Germinal center (tissue), 1 donor: ENCODE results near the gene RGS7.
"Not testable (repeated sequence)": the region's sequence is repeated elsewhere in the genome, so short reads cannot be mapped to it uniquely, and the experiment has no call there.

Experiments used
- DNase-seq: peaks from one replicate; pipeline ENCODE4 v3.0.0; 2012; ENCODE audit warnings: mixed read lengths, low spot score

The RGS7 gene

DNA sequence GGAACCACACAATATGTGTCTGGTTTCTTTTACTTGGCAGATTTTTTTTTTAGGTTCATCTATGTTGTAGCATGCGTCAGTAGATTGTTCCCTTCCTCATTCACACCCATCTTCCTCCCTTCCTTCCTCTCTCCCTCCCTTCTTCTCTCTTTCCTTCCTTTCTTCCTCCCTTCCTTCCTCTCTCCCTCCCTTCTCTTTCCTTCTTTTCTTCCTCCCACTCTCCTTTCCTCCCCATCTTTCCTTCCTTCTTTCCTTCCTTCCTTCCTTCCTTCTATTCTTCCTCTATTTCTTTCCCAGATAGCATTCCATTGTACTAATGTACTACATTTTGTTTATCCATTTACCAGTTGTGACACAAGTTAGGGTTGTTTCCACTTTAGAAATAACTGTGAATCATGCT, 218.0 kb downstream of the RGS7 start:
- DNase-seq, result no peak

DNA sequence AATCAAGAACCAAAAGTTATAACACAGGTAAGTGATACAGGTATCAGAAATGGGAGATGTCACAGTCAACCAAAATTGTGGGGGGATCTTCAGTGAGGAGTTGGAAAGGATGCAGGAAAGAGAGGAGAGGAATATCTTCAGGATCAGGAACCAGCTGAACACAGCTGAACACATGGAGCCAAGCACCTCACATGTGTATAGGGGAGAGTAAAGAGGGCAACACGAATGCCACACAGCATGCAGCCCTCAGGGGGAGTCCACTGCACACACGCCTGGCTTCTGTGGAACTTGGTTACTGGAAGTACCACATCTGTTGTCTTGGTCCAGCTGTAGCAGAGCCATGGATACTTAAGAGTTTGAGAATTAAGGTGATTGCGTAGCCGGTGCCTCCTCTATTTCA, 218.8 kb downstream of the RGS7 start:
- no peak for DNase-seq

DNA sequence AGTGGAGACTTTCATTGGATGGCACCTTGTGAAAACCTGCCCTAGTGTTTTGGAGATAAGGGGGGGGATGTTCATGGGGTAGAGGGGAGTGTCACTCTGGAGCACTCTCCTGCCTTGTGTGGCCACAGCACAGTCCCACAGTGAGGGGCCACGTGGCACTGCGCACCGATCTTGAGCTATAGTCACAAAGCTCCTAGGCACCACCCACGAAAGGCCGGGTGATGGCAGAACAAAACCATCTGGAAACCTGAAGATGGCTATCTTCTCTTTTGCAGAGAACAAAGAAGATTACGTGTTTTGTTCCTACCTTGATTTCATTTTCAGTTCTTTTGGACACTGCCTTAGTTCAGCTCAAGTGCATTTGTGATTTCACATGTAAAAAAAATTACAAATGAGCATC, 220.6 kb downstream of the RGS7 start:
- DNase-seq, result no peak

DNA sequence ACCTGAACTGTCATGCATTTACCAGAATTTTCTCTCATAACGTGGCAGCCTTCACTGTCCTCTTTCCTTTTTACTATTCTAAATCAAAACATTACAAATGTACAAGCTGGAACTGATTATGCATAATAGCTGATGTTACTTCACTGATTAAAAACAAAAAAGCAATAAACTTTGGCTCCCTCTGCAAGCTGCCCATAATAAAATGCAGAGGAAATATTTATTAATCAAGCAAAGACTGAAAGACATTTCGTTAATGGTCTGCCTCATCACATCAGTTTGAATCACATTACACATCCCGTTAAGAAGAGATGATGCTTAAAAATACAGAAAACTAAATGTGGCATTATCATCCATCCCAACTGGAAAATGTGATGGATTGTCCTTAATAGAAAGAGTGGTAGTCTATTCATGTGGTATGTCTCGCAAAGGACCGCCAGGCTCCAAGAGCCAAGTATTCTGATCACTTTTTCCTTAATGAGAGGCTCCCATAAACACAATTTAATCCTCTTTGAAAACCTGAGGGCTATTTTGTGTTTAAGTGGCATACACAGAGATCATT, 225.3 kb downstream of the RGS7 start:
- no peak for DNase-seq

DNA sequence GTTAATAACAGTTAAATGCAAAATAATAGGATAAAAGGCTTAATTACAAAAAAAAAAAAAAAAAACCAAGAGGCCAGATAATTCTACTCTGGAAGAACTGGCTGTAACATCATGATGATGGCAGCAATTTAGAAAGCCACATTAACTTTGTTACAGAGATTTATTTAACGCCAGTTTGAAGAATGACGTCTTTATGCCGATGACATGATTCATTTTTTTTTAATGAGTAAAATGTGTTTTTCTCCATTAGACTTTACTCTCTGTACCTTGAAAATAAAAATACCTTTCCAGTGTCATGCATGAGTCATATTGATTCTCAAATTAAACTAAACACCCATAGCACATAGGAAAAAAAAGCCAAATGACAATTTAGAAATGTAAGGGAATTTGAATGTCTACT, 226.1 kb downstream of the RGS7 start:
- DNase-seq, result no peak

DNA sequence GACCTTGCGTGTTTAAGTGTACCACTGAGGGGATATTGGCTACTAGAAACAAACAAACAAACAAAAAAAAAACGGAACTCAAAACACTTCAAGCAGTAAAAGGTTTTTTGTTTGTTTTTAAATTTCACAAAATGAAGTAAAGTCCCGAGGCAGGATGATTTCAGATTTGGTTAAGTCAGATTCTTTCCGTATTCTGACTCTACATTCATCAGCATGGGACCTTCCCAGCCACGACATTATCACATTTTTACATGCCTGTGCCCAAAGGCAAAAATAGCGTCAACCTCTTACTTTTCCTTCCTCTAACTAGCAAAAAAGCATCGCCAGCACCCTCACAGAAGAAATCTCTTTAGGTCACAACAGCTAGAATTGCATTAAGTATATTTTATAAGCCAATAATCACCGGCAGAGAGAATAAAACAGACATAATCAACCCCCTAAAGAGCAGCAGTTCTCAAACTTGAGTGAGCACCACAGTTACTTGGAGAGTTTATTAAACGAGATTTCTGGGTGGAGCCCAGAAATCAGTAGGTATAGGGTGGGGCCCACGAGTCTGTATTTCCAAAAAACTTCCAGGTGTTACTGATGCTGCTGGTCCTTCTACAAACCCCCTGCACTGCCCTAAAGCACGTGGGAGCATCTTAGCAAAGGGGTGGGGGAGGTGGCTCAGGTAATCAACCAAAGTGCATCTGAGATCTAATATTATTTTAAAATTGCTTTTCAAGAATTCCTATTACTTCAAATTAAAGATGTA, 227.6 kb downstream of the RGS7 start:
- DNase-seq, result no peak

DNA sequence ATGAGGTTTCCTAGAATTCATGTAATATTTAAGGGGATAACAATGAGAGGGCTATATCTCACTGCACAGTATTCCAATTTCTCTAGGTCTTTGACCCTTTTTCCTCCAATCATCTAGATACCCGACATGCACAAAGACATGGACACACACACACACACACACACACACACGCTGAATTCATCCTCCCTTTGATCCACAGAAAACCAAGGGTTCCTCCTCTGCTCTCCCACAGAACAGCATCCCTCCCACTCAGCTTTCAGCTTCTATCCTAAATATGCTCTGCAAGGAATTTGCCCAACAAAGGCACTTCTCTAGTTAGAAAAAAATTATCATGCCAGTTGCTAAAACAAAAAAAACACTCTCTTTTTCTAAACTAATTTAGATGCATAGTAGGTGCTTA, 231.7 kb downstream of the RGS7 start:
- no peak for DNase-seq

DNA sequence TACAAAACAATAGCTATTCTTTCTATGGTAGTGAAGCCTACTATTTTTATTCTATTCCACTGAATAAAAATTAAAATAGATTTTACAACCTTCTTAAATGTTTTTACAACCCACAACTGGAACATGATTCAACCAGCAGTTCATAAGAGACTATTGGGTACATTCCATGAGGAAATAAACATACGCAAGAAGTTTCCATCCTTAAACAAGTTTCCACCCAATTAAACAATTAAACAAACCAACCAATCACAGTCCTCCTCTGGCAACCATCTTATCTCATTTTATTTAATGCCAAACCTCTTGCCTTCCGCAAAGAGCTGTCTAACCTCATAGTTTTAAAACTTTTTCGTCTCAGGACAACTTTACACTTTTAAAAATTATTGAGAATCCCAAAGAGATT, 239.0 kb downstream of the RGS7 start:
- no peak for DNase-seq

DNA sequence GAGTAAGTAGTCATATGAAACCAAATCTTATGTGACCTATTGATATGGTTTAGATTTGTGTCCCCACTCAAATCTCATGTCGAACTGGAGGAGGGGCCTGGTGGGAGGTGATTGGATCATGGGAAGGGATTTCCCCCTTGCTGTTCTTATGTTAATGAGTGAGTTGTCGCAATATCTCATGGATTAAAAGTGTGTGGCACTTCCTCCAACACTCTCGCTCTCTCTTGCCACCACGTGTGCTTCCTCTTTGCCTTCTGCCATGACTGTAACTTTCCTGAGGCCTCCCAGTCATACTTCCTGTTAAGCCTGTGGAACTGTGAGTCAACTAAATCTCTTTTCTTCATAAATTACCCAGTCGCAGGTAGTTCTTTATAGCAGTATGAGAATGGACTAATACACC, 241.2 kb downstream of the RGS7 start:
- no peak for DNase-seq

DNA sequence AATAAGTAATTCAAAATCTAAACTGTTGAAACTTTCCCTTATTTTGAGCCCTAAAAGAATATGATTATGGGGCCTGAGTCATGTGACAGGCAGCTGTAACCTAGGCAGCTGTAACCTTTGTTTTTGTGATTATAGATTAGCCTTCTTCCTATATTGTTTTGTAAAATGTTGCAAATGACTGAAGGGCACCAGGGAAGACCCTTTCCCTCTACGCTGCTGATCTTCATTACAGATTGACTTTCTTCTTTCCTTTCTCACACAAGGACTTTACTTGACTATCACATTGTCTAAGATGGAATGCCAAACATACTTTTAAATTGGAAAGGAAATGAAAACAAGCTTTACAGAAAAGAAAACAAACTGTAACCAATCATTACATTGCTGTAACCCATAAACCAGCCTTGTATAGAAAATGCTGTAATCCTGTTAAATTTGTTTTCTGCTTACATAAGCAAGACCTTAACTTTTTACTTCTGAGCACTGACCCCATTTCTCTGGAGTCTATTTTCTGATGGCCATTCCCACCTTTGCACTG, 242.2 kb downstream of the RGS7 start:
- DNase-seq, result no peak

DNA sequence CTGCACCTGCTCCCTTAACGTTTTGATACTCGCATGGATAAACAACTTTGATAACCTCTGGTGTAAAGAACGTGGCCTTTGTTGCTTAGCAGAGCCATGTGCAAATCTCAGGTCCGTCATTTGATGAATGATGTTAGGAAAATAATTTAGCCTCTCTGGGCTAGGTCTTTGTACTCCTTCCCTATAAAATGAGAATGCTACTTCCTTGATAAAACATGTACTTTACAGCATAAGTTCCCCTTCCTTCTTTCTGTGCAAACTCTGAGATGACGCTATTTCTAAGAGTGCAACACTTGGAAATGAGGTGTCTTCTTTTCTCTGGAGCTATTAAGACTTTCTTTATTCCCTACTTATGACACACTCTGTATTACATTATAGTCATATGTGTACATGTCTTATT, 243.4 kb downstream of the RGS7 start:
- no peak for DNase-seq

DNA sequence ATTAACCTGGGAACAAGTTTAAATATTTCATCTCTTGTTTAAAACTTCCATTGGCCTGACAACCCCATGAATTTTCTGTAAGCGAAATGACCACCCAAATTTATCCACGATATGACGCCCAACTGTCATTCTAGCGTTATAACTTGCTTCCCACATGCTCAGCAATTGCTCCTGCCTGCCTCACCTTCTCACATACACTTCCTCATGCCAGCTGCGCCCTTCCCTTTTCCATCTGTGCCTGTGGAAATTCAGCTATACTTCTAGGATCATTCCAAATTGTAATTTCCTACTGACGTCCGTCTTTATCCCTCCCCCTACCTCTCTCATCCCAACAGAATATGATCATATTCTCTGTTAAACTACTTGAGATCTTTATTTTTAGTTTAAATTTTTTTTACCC, 248.0 kb downstream of the RGS7 start:
- no peak for DNase-seq

DNA sequence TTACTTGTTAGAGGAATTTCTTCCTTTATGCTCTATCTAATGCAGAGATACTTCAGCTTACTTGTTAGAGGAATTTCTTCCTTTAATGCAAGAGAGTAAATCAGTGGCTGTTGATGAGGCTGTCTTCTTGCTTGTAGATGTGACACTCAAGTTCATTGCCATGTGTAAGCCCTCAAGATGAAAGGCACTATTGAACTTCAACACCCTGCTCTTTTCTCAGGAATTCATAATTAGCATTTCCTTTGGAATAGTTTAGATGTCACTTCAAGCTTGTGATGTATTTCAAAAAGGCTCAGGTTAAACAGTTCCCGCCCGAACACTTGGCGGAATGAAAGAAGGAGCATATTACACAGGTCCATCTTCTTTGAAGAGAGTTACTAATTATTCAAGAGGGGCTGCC, 251.9 kb downstream of the RGS7 start:
- DNase-seq, result no peak

DNA sequence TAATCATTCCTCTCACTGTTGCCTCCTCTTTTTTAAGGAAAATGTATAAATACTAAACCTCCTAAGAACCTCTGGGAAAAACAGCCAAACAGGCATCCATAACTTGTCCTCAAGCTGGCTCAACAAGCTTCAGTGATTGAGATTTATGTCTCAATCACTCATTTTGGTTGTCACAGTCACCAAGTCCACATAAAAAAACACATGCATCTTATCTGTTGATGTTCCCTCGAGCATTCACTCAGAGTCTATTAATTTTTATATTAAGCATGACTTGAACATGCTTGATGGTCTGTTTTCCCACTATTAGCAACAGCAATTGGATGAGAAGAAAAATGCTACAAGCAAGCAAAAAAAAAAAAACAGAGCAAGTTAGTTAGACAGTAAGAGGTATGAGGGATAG, 254.3 kb downstream of the RGS7 start:
- DNase-seq, result no peak

DNA sequence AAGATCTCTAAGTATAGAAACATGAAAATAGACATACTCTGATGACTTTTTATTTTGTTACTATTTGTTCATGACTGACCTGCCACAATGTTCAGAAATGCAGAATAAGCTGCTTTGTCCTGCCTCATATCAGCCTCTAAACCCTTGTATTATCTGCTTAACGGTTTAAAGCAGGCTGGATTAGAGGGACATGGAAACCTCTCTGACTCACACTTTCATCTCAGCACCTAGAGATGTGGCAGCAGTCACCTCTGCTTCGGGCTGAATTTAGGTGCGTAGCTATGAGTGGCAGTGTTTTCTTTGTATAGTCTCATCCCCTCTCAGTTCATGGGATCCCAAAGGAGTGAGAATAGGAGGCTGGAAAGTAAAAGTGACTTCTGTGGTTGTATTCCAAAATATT, 255.4 kb downstream of the RGS7 start:
- DNase-seq, result no peak

DNA sequence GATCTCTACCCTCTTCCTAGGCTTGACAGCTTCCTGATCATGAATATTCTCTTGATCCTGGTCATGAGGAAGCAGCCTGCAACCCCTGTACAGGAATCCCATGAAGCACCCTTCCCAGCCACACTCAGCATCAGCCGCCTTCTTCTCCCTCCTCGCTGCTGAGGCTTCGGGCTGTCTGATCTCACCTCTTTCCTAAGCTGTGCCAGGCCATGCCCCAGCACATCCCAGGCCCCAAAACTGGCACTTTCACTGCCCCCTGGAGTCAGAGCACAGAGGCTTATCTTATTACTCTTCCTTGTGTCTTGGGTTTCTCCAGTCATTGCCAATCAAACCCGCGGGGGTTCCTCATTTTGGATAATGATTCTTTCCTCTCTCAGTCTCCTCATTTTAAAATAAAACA, 259.5 kb downstream of the RGS7 start:
- DNase-seq, result no peak

DNA sequence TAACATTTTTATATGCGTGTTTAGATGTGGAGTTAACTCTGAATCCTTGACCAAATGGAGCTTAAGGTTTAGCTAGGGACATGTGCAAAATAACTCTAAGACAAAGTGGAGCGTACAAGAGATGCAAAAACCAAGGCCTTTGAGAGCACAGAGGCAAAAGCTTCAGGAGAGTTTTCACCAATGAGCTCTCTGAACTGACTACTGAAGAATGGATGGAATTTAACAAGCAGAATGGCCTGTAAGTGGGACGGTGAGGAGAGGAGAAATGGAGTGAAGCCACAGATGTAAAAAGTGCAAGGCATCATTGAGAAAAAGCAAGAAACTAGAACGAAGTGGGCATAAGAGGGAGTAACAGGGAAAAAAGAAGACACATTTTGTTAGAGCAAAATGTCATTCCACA, 260.0 kb downstream of the RGS7 start:
- no peak for DNase-seq

DNA sequence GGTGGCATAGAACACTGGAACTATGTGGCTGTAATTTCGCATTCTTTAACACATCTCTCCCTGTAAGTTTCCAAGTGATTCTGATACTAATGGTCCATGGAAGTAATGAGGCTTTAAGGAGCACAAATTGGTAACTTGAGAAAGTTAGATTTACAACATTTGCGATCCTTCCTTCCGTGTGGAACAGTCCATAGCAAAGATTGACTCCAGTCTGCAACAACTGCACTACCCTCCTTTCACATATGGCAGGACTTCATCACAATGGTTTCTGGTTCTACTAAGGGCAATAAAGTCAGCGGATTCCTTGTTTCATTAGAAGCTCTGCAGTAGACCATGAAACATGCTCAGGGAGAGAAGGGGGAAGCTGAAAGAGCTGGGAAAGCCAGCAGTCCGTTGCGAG, 261.2 kb downstream of the RGS7 start:
- no peak for DNase-seq

DNA sequence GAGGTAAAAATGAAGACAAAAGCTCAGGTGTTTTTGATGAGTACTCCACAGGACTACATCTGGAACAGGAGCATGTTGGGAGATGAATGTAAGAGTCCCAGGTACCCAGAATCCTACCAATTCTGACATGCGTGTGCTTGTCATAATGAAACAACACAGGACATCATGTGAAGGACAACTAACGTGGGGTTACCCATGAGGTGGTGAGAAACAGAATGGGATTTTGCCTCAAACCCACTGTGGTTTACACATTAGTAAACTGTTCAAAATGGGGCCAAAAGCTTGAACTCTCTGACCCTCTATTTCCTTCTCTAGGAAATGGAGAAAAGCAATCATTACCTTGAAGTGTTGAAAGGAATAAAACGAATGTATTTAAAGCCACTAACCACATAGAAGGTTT, 266.2 kb downstream of the RGS7 start:
- no peak for DNase-seq

DNA sequence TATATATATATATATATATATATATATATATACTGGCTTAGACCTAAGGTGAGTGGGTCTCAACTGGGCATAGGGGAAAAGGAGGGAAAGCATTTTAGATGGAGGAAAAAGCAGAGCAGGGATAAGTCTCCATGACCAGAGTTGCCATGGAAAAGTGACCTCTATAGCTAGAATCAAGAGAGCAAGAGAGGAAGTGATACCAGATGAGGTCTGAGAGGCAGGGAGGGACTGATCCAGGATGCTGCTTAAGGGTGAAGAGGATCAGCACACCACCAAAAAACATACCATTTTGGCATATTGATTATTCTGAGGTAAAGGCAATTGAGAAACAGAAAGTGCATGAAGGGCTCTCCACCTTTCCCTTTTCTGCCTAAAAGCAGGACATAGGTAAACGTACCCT, 267.9 kb downstream of the RGS7 start:
- not testable (repeated sequence) for DNase-seq

DNA sequence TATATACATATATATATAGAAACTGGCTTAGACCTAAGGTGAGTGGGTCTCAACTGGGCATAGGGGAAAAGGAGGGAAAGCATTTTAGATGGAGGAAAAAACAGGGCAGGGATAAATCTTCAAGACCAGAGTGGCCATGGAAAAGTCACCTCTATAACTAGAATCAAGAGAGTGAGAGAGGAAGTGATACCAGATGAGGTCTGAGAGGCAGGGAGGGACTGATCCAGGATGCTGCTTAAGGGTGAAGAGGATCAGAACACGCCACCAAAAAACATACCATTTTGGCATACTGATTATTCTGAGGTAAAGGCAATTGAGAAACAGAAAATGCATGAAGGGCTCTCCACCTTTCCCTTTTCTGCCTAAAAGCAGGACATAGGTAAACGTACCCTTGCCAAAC, 268.9 kb downstream of the RGS7 start:
- not testable (repeated sequence) for DNase-seq

DNA sequence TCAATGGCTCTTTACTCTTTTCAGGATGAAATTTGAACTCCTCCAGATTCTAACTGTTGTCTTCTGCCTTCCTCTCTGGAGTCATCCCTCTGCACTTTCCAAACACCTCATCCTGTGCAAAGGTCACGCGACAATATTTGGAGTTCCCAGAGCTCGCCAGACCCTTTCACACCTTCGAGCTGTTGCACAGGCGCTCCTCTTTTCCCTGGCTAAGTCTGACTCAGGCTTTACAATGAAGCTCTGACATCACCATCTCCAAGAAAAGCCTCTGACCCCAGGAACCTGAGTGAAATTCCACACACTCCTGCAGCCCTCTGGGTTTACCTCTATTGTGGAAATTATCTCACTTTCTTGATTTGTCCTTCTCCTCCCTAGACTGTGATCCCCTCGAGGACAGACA, 270.3 kb downstream of the RGS7 start:
- DNase-seq, result no peak

DNA sequence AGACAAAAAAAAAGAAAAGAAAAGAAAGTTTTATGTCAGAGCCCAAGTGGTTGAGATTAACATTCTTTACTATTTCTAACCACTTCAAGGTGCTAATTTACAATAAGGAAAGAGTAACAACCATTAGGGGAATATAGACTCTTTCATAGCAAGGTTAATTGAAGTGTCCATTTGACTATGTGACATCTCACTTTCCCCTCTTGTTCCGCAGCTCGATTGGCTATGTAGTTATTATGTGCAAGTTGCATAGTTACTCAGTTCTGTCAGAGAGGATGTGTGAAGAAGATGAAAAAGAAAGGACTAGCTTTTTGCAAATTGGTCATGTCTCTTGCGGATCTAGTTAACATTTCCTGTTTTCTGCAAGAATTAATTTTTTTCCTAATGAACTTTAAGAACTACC, 273.7 kb downstream of the RGS7 start:
- DNase-seq, result no peak

DNA sequence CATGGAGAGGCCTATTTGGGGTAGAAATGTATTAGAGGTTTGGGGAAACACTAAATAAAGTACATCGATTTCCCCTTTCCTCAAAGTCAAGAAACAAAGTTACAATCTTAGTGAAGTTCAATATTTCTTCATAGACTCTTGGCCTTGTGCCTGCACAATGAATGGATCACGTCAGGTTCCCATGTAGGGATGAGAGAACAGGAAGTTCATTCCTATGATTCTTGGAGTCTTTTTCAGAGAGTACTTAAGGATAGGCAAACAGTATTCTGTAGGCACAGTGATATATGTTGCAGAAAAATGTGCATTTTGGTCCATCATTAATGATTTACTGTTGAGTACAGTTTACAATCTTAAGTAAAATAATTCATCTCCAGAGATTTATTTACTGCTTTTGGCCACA, 275.5 kb downstream of the RGS7 start:
- DNase-seq, result no peak
